ENCODE measurements around the gene C6orf52. TPM values are rescaled to one million over a fixed set of nuclear protein-coding genes. Genes with fewer than 3 reads are reported as not detected.
A peak's percentile ranks its signal among the peaks of the same experiment; 100 is the strongest.

The C6orf52 gene
- total and polyA plus RNA-seq, 2 donors (not counting 3 experiments of a cell fraction or from before 2014, with no cell fraction given) = 0.54 TPM; not detected in 1

DNA sequence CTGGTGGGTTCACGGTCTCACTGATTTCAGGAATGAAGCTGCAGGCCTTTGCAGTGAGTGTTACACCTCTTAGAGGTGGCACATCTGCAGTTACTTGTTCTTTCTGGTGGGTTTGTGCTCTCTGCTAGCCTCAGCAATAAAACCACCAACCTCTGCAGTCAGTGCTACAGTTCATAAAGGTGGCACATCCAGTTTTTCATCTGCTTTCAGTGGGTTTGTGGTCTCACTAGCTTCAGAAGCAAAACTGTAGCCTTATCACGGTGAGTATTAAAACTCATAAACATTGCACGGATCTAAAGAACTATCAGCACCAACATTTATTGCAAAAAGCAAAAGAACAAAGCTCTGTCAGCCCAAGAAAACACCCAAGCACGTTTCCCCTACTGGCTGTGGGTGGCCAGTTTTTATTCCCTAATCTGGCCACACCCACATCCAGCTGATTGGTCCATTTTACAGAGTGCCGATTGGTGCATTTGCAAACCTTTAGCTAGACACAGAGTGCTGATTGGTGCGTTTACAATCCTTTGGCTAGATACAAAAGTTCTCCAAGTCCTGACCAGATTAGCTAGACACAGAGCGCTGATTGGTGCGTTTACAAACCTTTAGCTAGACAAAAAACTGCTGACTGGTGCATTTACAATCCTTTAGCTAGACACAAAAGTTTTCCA lies 25.0 kb upstream of the C6orf52 start:
- DNase-seq (ENCODE audit: low read depth, low spot score) (peak; percentile 24), FAIRE-seq (peak; percentile 37)
- ChIA-PET POLR2A (interaction anchor here (0.6 kb wide), 1 partner anchor 15 kb away, joined by 6 read pairs; no protein-coding TSS in a partner anchor), CTCF (interaction anchor here (0.6 to 4.8 kb wide), 6 partner anchors 8 to 258 kb away, joined by 3 to 21 read pairs (median 4); no protein-coding TSS in a partner anchor)
- Histone ChIP-seq H3K27ac (ENCODE audit: insufficient read depth, low read depth, low read length) (no peak overlapping the region), H3K4me1 (ENCODE audit: control insufficient read depth, extremely low read depth, insufficient read depth, low read length) (peaks cover 10% of the 10 kb centered on the region), H3K9me1 (replicated peaks; ENCODE audit: control insufficient read depth, extremely low read depth, insufficient read depth, low read length) (no peaks in the 10 kb centered on the region), H3K27me3 (ENCODE audit: control insufficient read depth in 2 of 2, insufficient read depth in 2 of 2, low read length in 2 of 2) (no peaks in the 10 kb centered on the region), H3K9me3 (replicated peaks; ENCODE audit: control insufficient read depth, insufficient read depth, low read length) (no peaks in the 10 kb centered on the region), H3K4me3 (replicated peaks in 1 of 3; ENCODE audit: insufficient read depth in 1 of 3, low read depth in 1 of 3, low read length in 3 of 3) (peak overlapping the region in 1 of 3 experiments; percentile 85), H4K20me1 (replicated peaks; ENCODE audit: control insufficient read depth, extremely low read depth, insufficient read depth, low read length) (no peaks in the 10 kb centered on the region), H3K4me2 (ENCODE audit: insufficient read depth, low read length) (peak overlapping the region; percentile 18), H2AFZ (ENCODE audit: low read depth, low read length) (no peak overlapping the region), H3K36me3 (ENCODE audit: control insufficient read depth in 2 of 2, extremely low read depth in 1 of 2, insufficient read depth in 2 of 2, low read length in 2 of 2) (no peaks in the 10 kb centered on the region), H3K79me2 (ENCODE audit: control insufficient read depth, insufficient read depth, low read length) (no peaks in the 10 kb centered on the region), H3K9ac (replicated peaks; ENCODE audit: extremely low read depth, insufficient read depth, low read length) (no peak overlapping the region)
- dilution Hi-C loops (cut with MboI; ENCODE audit: extremely low pct_ligation_motif_present, low sequenced_read_pairs) (no loop called here), intact Hi-C loops (cut with micrococcal nuclease) (no loop called here)
- TF ChIP-seq GATA2 (IDR thresholded peaks at IDR 0.05; ENCODE audit: insufficient read depth, insufficient read length, low read depth, low read length) (no peak), POLR2AphosphoS5 (IDR thresholded peaks at IDR 0.05; ENCODE audit: insufficient read depth, low read depth, low read length) (no peak), POLR2A (IDR thresholded peaks at IDR 0.05; ENCODE audit: low read depth, low read length) (no peak), EZH2 (IDR thresholded peaks at IDR 0.05; ENCODE audit: borderline replicate concordance, low read depth, low read length, severe bottlenecking) (no peak), MYC (IDR thresholded peaks at IDR 0.05; ENCODE audit: low read depth, low read length) (no peak), JUN (IDR thresholded peaks at IDR 0.05; ENCODE audit: borderline replicate concordance, insufficient read depth, insufficient read length, low read depth) (no peak), FOS (IDR thresholded peaks at IDR 0.05; ENCODE audit: borderline replicate concordance, insufficient read depth, low read length) (no peak)
- TF ChIP-seq, protein P1, sequence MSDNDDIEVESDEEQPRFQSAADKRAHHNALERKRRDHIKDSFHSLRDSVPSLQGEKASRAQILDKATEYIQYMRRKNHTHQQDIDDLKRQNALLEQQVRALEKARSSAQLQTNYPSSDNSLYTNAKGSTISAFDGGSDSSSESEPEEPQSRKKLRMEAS (IDR thresholded peaks at IDR 0.05; ENCODE audit: insufficient read depth, insufficient read length) = no peak
- TF ChIP-seq, protein P2, sequence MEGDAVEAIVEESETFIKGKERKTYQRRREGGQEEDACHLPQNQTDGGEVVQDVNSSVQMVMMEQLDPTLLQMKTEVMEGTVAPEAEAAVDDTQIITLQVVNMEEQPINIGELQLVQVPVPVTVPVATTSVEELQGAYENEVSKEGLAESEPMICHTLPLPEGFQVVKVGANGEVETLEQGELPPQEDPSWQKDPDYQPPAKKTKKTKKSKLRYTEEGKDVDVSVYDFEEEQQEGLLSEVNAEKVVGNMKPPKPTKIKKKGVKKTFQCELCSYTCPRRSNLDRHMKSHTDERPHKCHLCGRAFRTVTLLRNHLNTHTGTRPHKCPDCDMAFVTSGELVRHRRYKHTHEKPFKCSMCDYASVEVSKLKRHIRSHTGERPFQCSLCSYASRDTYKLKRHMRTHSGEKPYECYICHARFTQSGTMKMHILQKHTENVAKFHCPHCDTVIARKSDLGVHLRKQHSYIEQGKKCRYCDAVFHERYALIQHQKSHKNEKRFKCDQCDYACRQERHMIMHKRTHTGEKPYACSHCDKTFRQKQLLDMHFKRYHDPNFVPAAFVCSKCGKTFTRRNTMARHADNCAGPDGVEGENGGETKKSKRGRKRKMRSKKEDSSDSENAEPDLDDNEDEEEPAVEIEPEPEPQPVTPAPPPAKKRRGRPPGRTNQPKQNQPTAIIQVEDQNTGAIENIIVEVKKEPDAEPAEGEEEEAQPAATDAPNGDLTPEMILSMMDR (IDR thresholded peaks at IDR 0.05; ENCODE audit: extremely low read depth in 1 of 2, insufficient read depth in 1 of 2, low read depth in 1 of 2, low read length in 2 of 2) = no peak
- TSS peak; percentile 57 for BruUV-seq (replicated peaks)

Data from endothelial cell of umbilical vein (primary cell).